Keratinocyte (primary cell): ENCODE results near the gene PCDH8.

Experiments used
- EZH2 ChIP-seq: IDR thresholded peaks from one replicate; pipeline ENCODE4 v1.6.1; 2012; ENCODE audit warnings: inconsistent platforms, mild to moderate bottlenecking, low read length, moderate library complexity
- TF ChIP-seq, protein P1 (sequence below), 3 experiments: IDR thresholded peaks in 1 of 3; conservative IDR thresholded peaks in 1 of 3; optimal IDR thresholded peaks in 1 of 3; 2 replicates in 2 of 3; 3 replicates in 1 of 3; pipeline versions ENCODE3 to v1.5.1; 2011; ENCODE audit warnings: low read length in 3 of 3, mild to moderate bottlenecking in 3 of 3, moderate library complexity in 2 of 3, control low read depth in 1 of 3, inconsistent platforms in 1 of 3; ENCODE audit not compliant: insufficient read depth in 2 of 3; ENCODE audit errors: extremely low read depth in 1 of 3

DNA sequence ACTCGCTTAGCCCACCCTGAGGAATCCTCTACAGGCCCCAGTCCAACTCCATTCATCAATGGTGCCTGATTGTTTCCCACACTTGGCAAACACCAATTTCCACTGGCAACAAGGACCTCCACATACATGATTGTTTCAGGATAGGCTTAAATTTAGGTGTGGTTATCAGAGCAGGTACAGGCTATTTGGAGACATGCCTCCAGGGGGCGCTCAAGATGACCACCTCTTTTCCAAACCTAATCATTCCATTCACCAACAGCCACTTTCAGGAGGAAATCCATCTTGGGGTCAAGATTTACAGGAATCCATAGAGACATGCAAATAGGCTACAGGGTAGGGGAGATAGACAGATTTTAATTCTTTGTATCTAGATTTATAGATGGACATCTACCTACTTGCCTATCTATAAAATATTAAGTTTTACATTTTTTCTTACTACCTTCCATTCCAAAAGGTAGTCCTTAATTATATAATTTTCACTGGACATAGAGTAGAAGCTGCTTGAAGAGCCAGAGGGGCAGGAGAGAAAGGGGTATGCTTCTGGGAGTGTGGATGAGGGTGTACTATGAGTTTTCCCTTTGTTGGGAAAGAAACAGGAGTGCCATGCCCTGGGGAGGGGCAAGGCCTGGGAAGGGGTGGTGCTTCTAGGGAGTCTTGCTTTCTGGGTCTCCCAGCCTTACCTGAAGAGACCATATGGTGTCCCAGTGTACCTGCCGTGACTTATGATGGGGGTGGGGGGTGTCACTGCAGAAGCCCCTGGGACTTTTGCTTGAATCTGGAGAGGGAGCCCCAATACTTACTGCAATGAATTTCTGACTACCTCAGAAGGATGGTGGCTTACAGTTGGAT is 14.1 kb upstream of the PCDH8 start:
- no peak for TF ChIP-seq EZH2
- TF ChIP-seq, protein P1, sequence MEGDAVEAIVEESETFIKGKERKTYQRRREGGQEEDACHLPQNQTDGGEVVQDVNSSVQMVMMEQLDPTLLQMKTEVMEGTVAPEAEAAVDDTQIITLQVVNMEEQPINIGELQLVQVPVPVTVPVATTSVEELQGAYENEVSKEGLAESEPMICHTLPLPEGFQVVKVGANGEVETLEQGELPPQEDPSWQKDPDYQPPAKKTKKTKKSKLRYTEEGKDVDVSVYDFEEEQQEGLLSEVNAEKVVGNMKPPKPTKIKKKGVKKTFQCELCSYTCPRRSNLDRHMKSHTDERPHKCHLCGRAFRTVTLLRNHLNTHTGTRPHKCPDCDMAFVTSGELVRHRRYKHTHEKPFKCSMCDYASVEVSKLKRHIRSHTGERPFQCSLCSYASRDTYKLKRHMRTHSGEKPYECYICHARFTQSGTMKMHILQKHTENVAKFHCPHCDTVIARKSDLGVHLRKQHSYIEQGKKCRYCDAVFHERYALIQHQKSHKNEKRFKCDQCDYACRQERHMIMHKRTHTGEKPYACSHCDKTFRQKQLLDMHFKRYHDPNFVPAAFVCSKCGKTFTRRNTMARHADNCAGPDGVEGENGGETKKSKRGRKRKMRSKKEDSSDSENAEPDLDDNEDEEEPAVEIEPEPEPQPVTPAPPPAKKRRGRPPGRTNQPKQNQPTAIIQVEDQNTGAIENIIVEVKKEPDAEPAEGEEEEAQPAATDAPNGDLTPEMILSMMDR (optimal IDR thresholded peaks at IDR 0.05 in 1 of 3, IDR thresholded peaks at IDR 0.05 in 1 of 3, conservative IDR thresholded peaks at IDR 0.05 in 1 of 3; ENCODE audit: extremely low read depth in 1 of 3, insufficient read depth in 2 of 3, low read length in 3 of 3): peak; percentile 67 to 75 (median 73)
